VCaP (cell line): ENCODE data around the gene PSMD3.

Experiments
- H3K27ac ChIP-seq: fragments of 450-650 bp; 2 replicates; pipeline ENCODE4 v1.5.1; 2017
- CTCF ChIP-seq: fragments of 450-650 bp; conservative IDR thresholded peaks from 2 replicates; pipeline ENCODE4 v1.5.1; 2017; ENCODE audit warnings: mild to moderate bottlenecking, moderate library complexity

PSMD3 gene

GRCh38 chr17:39963829-39964228 lies 16.8 kb upstream of the PSMD3 start:
- no peak for TF ChIP-seq CTCF
- H3K27ac ChIP-seq = no peak overlapping the region

- H3K27ac ChIP-seq = no peak overlapping the region
- no peak for TF ChIP-seq CTCF
Measured at GRCh38 chr17:39965017-39965699, 15.4 kb upstream of the PSMD3 start.

- H3K27ac ChIP-seq = no peak overlapping the region
- no peak for TF ChIP-seq CTCF
Measured at GRCh38 chr17:39966771-39967170, 13.8 kb upstream of the PSMD3 start.

- no peak overlapping the region for H3K27ac ChIP-seq
- no peak for TF ChIP-seq CTCF
Measured at GRCh38 chr17:39968761-39969160, 11.8 kb upstream of the PSMD3 start.

- no peak overlapping the region for H3K27ac ChIP-seq
- TF ChIP-seq CTCF = no peak
Measured at GRCh38 chr17:39969375-39969774, 11.2 kb upstream of the PSMD3 start.

GRCh38 chr17:39970157-39970692 lies 10.4 kb upstream of the PSMD3 start:
- no peak for TF ChIP-seq CTCF
- no peak overlapping the region for H3K27ac ChIP-seq

GRCh38 chr17:39971076-39971603 lies 9.5 kb upstream of the PSMD3 start:
- H3K27ac ChIP-seq = no peak overlapping the region
- no peak for TF ChIP-seq CTCF
